Gastroesophageal sphincter (tissue), 4 donors: Measurements from ENCODE around the gene CCDC185. TPM values are rescaled to one million over a fixed set of nuclear protein-coding genes. Genes with fewer than 3 reads are reported as not detected.
A peak's percentile ranks its signal among the peaks of the same experiment; 100 is the strongest.

Source experiments
- ATAC-seq: fragments of 150-250 bp; one replicate; pipeline ENCODE4 v1.9.1; 2016; ENCODE audit warnings: mild to moderate bottlenecking, moderate library complexity
- H3K27ac ChIP-seq, 4 donors: fragments of 200-600 bp; sonication (generic) in 3 of 4; 1 replicate in 3 of 4; 2 replicates in 1 of 4; pipeline ENCODE4 v1.5.1; 2016 to 2019
- H3K27me3 ChIP-seq: fragments of 200-600 bp; sonication (generic); one replicate; pipeline ENCODE4 v1.5.1; 2019
- H3K36me3 ChIP-seq, 2 donors: fragments of 200-600 bp; sonication (generic); one replicate each; pipeline ENCODE4 v1.5.1; 2019; ENCODE audit warnings: control low read depth in 1 of 2
- H3K4me1 ChIP-seq, 3 donors: fragments of 200-600 bp; sonication (generic); 1 replicate in 2 of 3; 2 replicates in 1 of 3; pipeline ENCODE4 v1.5.1; 2016 to 2019; ENCODE audit warnings: control low read depth in 2 of 3
- H3K4me3 ChIP-seq, 2 donors: fragments of 200-600 bp; sonication (generic); one replicate each; pipeline ENCODE4 v1.5.1; 2019; ENCODE audit warnings: mild to moderate bottlenecking in 1 of 2, moderate library complexity in 1 of 2
- H3K9me3 ChIP-seq, 3 donors: fragments of 200-600 bp; sonication (generic); one replicate each; pipeline ENCODE4 v1.5.1; 2017 to 2019; ENCODE audit warnings: control low read depth in 2 of 3
- CTCF ChIP-seq, 4 experiments: fragments of 200-600 bp in 2 of 4; fragments of 450-650 bp in 2 of 4; sonication (generic) in 1 of 4; IDR thresholded peaks; one replicate each; pipeline ENCODE4 v1.5.1; 2017 to 2019; ENCODE audit warnings: antibody characterized with exemption in 4 of 4, mild to moderate bottlenecking in 2 of 4, moderate library complexity in 2 of 4
- EP300 ChIP-seq: sonication (generic); formaldehyde crosslinking; IDR thresholded peaks from one replicate; pipeline ENCODE4 v1.6.1; 2017; ENCODE audit warnings: antibody characterized with exemption, mild to moderate bottlenecking
- POLR2A ChIP-seq, 2 donors: fragments of 450-650 bp; IDR thresholded peaks; one replicate each; pipeline ENCODE4 v1.6.1; 2017; ENCODE audit warnings: antibody characterized with exemption in 2 of 2, mild to moderate bottlenecking in 2 of 2, moderate library complexity in 1 of 2
- POLR2AphosphoS5 ChIP-seq: sonication (generic); formaldehyde crosslinking; IDR thresholded peaks from one replicate; pipeline ENCODE4 v1.6.1; 2017; ENCODE audit warnings: antibody characterized with exemption
- WGBS, 2 donors: methylation state at CpG; one replicate each; pipeline ENCODE4 v1.1.5; 2018; ENCODE audit warnings: low coverage in 1 of 2; 5-methylcytosine and 5-hydroxymethylcytosine counted together
- total RNA-seq, 4 donors: library from RNA; depleted of rRNA; stranded (reverse); fragments of >200 nt; gene quantifications; one replicate each; pipeline ENCODE4 v1.1.0, GENCODE V29; 2016

Gene CCDC185
- total RNA-seq, 4 donors from 2014 or later = 0.50 TPM; not detected in 3

DNA sequence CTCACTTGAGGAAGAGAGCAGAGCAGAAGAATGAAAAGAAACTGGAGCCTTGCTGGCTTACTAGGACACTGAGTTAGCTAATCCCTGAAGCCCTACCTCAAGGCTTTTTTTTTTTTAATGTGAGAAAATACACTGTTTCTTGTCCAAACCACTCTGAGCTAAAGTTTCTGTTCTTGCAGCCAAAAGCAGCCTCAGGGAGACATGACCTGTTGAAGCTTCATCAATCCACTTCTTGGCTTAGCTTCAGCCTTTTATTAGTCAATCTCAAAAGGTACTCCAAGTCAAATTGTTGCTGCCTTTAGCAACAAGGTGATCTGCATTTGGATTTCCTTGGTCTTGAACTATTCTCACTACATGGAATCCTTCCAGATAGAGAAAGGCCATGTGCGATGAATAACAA lies 33.7 kb downstream of the CCDC185 start:
- no peak overlapping the region for H3K4me3 ChIP-seq
- 50% methylated on average over 1 of the region's 1 CpG for WGBS, 2 donors
- ATAC-seq = no peak
- H3K36me3 ChIP-seq = no peaks in the 10 kb centered on the region
- H3K9me3 ChIP-seq = no peaks in the 10 kb centered on the region
- H3K27me3 ChIP-seq = no peaks in the 10 kb centered on the region
- peaks cover 0 to 55% (median 0%) of the 10 kb centered on the region in 3 donors for H3K4me1 ChIP-seq
- H3K27ac ChIP-seq = no peak overlapping the region
- no peak for TF ChIP-seq POLR2A (IDR thresholded peaks at IDR 0.05)
- no peak for TF ChIP-seq EP300
- TF ChIP-seq POLR2AphosphoS5 = no peak
- no peak for TF ChIP-seq CTCF (IDR thresholded peaks at IDR 0.05)

GRCh38 chr1:223429313-223429731 lies 36.1 kb downstream of the CCDC185 start:
- peak; percentile 87 for TF ChIP-seq POLR2AphosphoS5
- no peak for TF ChIP-seq CTCF (IDR thresholded peaks at IDR 0.05)
- H3K27ac ChIP-seq = peak overlapping the region in 3 of 4 donors; percentile 32 to 65 (median 39)
- no peak overlapping the region for H3K4me3 ChIP-seq
- H3K36me3 ChIP-seq = no peaks in the 10 kb centered on the region
- ATAC-seq = peak; percentile 49
- no peaks in the 10 kb centered on the region for H3K27me3 ChIP-seq
- 29 to 37% methylated on average over 2 of the region's 2 CpGs for WGBS, 2 donors
- peaks cover 0 to 64% (median 0%) of the 10 kb centered on the region in 3 donors for H3K4me1 ChIP-seq
- no peaks in the 10 kb centered on the region for H3K9me3 ChIP-seq

- no peak overlapping the region for H3K4me3 ChIP-seq
- H3K27me3 ChIP-seq = no peaks in the 10 kb centered on the region
- H3K36me3 ChIP-seq = no peaks in the 10 kb centered on the region
- TF ChIP-seq CTCF (IDR thresholded peaks at IDR 0.05) (no peak), EP300 (no peak), POLR2AphosphoS5 (no peak), POLR2A (IDR thresholded peaks at IDR 0.05) (no peak)
- no peak for ATAC-seq
- 20 to 29% methylated on average over 1 of the region's 1 CpG for WGBS, 2 donors
- H3K4me1 ChIP-seq = peaks cover 0 to 59% (median 0%) of the 10 kb centered on the region in 3 donors
- no peaks in the 10 kb centered on the region for H3K9me3 ChIP-seq
- H3K27ac ChIP-seq = peak overlapping the region in 2 of 4 donors; percentile 39 to 65
Measured at GRCh38 chr1:223429821-223430220, 36.6 kb downstream of the CCDC185 start.

DNA sequence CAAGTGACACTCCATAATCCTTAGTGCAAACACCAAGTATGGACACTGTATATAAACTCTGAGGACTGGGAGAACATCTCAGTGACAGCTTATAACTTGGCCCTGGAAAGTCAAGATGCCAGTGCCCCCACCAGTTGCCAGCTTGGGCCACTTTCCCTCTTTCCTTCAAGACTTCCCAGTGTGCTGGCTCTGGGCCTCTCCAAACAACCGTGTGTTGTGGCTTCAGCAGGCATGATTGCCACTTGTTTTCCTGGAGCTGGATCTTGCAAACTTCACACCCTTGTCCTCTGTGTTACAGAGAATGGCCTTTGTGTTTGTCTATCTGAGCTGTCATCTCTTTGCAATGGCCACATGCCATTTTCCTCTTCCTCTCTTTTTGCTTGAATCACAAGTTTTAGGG lies 37.0 kb downstream of the CCDC185 start:
- no peak overlapping the region for H3K4me3 ChIP-seq
- no peaks in the 10 kb centered on the region for H3K36me3 ChIP-seq
- TF ChIP-seq POLR2AphosphoS5 = peak; percentile 25
- TF ChIP-seq CTCF (IDR thresholded peaks at IDR 0.05) = no peak
- no peak for TF ChIP-seq POLR2A (IDR thresholded peaks at IDR 0.05)
- TF ChIP-seq EP300 = no peak
- H3K4me1 ChIP-seq = peaks cover 0 to 55% (median 0%) of the 10 kb centered on the region in 3 donors
- no peaks in the 10 kb centered on the region for H3K9me3 ChIP-seq
- H3K27ac ChIP-seq = peak overlapping the region in 2 of 4 donors; percentile 9 to 65
- H3K27me3 ChIP-seq = no peaks in the 10 kb centered on the region
- ATAC-seq = no peak
- 0 to 14% methylated on average over 1 of the region's 1 CpG for WGBS, 2 donors

DNA sequence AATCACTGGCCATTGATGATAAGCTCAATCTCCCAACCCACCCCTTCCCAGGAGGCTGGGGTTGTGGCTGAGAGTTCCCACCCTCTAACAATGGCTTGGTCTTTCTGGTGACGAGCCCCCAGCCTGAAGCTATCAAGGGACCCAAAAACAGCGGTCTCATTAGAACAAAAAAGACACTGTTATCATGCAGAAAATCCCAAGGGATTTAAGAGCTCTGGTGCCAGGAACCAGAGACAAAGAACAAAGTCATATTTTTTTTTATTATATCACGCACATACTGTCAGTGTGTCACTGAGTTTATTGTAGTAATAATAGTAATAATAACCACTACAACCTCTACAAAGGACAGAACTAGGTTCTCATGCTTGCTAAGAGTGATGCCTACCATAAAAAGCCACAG lies 43.9 kb downstream of the CCDC185 start:
- WGBS, 2 donors = 77 to 100% methylated on average over 1 to 2 of the region's 3 CpGs
- no peak for TF ChIP-seq POLR2AphosphoS5
- no peak for TF ChIP-seq POLR2A (IDR thresholded peaks at IDR 0.05)
- no peak for TF ChIP-seq CTCF (IDR thresholded peaks at IDR 0.05)
- no peak for TF ChIP-seq EP300

More for the DNA sequence above, 43.9 kb downstream of the CCDC185 start:
- no peak overlapping the region for H3K27ac ChIP-seq
- no peak for ATAC-seq
- H3K9me3 ChIP-seq = no peaks in the 10 kb centered on the region
- H3K36me3 ChIP-seq = no peaks in the 10 kb centered on the region
- no peak overlapping the region for H3K4me3 ChIP-seq
- peaks cover 0 to 9% (median 0%) of the 10 kb centered on the region in 3 donors for H3K4me1 ChIP-seq
- H3K27me3 ChIP-seq = no peaks in the 10 kb centered on the region
